Smooth muscle cell (in vitro differentiated cells): ENCODE measurements around the gene LRRC51. TPM values are rescaled to one million over a fixed set of nuclear protein-coding genes. Genes with fewer than 3 reads are reported as not detected.

ENCODE experiments used
- DNase-seq: peaks from one replicate; lab custom pipeline; 2025; ENCODE audit not compliant: unreplicated experiment; lab: John Stamatoyannopoulos, UW
- H2AFZ ChIP-seq: fragments of 200-600 bp; sonication (generic); 2 replicates; pipeline ENCODE4 v1.6.0; 2016; ENCODE audit warnings: antibody characterized with exemption, low read depth, mild to moderate bottlenecking
- H3F3A ChIP-seq: fragments of 200-600 bp; sonication (generic); 2 replicates; pipeline ENCODE4 v1.6.0; 2017; ENCODE audit warnings: antibody characterized with exemption, low read depth
- H3K27ac ChIP-seq: fragments of 200-600 bp; sonication (generic); 2 replicates; pipeline ENCODE4 v1.5.1; 2016; ENCODE audit warnings: low read depth, mild to moderate bottlenecking
- H3K27me3 ChIP-seq: fragments of 200-600 bp; sonication (generic); 2 replicates; pipeline ENCODE4 v1.6.1; 2016; ENCODE audit warnings: low read depth, mild to moderate bottlenecking
- H3K36me3 ChIP-seq: fragments of 200-600 bp; sonication (generic); 2 replicates; pipeline ENCODE4 v1.5.1; 2016; ENCODE audit warnings: low read depth
- H3K4me1 ChIP-seq: fragments of 200-600 bp; sonication (generic); 2 replicates; pipeline ENCODE4 v1.5.1; 2016; ENCODE audit warnings: low read depth
- H3K4me2 ChIP-seq: fragments of 200-600 bp; sonication (generic); 2 replicates; pipeline ENCODE4 v1.6.0; 2016; ENCODE audit warnings: mild to moderate bottlenecking
- H3K4me3 ChIP-seq: fragments of 200-600 bp; sonication (generic); 2 replicates; pipeline ENCODE4 v1.5.1; 2016; ENCODE audit warnings: mild to moderate bottlenecking
- H3K79me2 ChIP-seq: fragments of 200-600 bp; sonication (generic); 2 replicates; pipeline ENCODE4 v1.6.0; 2016; ENCODE audit warnings: low read depth, mild to moderate bottlenecking
- H3K9ac ChIP-seq: fragments of 200-600 bp; sonication (generic); 2 replicates; pipeline ENCODE4 v1.6.0; 2016; ENCODE audit warnings: low read depth
- H3K9me3 ChIP-seq: fragments of 200-600 bp; sonication (generic); replicated peaks from 2 replicates; pipeline ENCODE4 v1.5.1; 2016; ENCODE audit warnings: low read depth
- H4K20me1 ChIP-seq: fragments of 200-600 bp; sonication (generic); 2 replicates; pipeline ENCODE4 v1.6.0; 2016; ENCODE audit warnings: low read depth
- WGBS: methylation state at CpG from one replicate; pipeline ENCODE4 v1.1.7; 2016; ENCODE audit warnings: low lambda C conversion rate; 5-methylcytosine and 5-hydroxymethylcytosine counted together
- polyA plus RNA-seq: library from polyadenylated mRNA; unstranded; fragments of >200 nt; fragmentation: Nextera tagmentation; extraction: Ambion mirVana; gene quantifications from 2 replicates; pipeline ENCODE4 v1.2.1, GENCODE V29; 2016
- total RNA-seq: library from RNA; depleted of rRNA; stranded (reverse); fragments of >200 nt; gene quantifications from 2 replicates; pipeline ENCODE4 v1.2.3, GENCODE V29; 2014
- TF ChIP-seq, protein P1 (sequence below): fragments of 200-600 bp; sonication (generic); IDR thresholded peaks from 2 replicates; pipeline ENCODE4 v1.5.1; 2017; ENCODE audit warnings: borderline replicate concordance, mild to moderate bottlenecking, antibody characterized with exemption; ENCODE audit not compliant: insufficient read depth, poor library complexity, severe bottlenecking

The LRRC51 gene
- total and polyA plus RNA-seq, 2 experiments from 2014 or later, result 1.1 to 6.1 TPM

- DNase-seq, result no peak
- Histone ChIP-seq H3K27me3 (no peaks in the 10 kb centered on the region), H3F3A (no peaks in the 10 kb centered on the region), H3K4me3 (peak overlapping the region; percentile 84), H4K20me1 (no peaks in the 10 kb centered on the region), H3K4me1 (peaks cover 8% of the 10 kb centered on the region), H3K9me3 (no peaks in the 10 kb centered on the region), H3K79me2 (peaks cover 37% of the 10 kb centered on the region), H3K27ac (peak overlapping the region; percentile 90), H3K9ac (peak overlapping the region; percentile 96), H3K4me2 (peak overlapping the region; percentile 98), H3K36me3 (no peaks in the 10 kb centered on the region), H2AFZ (no peak overlapping the region)
- TF ChIP-seq, protein P1, sequence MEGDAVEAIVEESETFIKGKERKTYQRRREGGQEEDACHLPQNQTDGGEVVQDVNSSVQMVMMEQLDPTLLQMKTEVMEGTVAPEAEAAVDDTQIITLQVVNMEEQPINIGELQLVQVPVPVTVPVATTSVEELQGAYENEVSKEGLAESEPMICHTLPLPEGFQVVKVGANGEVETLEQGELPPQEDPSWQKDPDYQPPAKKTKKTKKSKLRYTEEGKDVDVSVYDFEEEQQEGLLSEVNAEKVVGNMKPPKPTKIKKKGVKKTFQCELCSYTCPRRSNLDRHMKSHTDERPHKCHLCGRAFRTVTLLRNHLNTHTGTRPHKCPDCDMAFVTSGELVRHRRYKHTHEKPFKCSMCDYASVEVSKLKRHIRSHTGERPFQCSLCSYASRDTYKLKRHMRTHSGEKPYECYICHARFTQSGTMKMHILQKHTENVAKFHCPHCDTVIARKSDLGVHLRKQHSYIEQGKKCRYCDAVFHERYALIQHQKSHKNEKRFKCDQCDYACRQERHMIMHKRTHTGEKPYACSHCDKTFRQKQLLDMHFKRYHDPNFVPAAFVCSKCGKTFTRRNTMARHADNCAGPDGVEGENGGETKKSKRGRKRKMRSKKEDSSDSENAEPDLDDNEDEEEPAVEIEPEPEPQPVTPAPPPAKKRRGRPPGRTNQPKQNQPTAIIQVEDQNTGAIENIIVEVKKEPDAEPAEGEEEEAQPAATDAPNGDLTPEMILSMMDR, result no peak
- 71% methylated on average over 4 of the region's 4 CpGs for WGBS
Observed at GRCh38 chr11:72102162-72102561, 21.5 kb downstream of the LRRC51 start.

DNA sequence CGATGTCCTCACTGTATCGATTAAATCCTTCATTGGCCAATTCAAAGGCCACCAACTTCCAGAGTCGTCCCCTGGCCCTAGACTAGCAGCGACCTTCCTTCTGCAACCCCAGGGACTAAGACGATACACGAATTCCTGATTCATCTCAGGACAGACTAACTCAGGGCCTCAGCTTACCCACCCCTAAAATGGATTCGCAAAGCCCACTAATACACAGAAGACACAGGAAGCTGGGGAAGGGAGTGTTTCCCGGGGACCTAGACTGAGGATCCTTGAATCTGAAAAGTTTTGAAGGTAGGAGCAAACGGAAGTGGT, 21.9 kb downstream of the LRRC51 start:
- H4K20me1 ChIP-seq, result no peaks in the 10 kb centered on the region
- TF ChIP-seq, protein P1, result no peak
- peak overlapping the region; percentile 84 for H3K4me3 ChIP-seq
- H3K27ac ChIP-seq, result peak overlapping the region; percentile 90
- peak overlapping the region; percentile 98 for H3K4me2 ChIP-seq
- no peaks in the 10 kb centered on the region for H3K36me3 ChIP-seq
- peak overlapping the region; percentile 49 for H2AFZ ChIP-seq
- H3K27me3 ChIP-seq, result no peaks in the 10 kb centered on the region
- H3K4me1 ChIP-seq, result peaks cover 8% of the 10 kb centered on the region
- no peak for DNase-seq
- 5% methylated on average over 9 of the region's 9 CpGs for WGBS
- H3K9ac ChIP-seq, result peak overlapping the region; percentile 96
- no peaks in the 10 kb centered on the region for H3F3A ChIP-seq
- H3K9me3 ChIP-seq, result no peaks in the 10 kb centered on the region
- H3K79me2 ChIP-seq, result peaks cover 37% of the 10 kb centered on the region

- 7% methylated on average over 44 of the region's 64 CpGs for WGBS
Observed at GRCh38 chr11:72102946-72103753, 22.5 kb downstream of the LRRC51 start, which contains the start of gene LAMTOR1. Gene LAMTOR1, minus strand, starts transcription at chr11:72103297. Its CDS starts 73 bp downstream, at chr11:72103224.

More at GRCh38 chr11:72102946-72103753, 22.5 kb downstream of the LRRC51 start, which contains the start of gene LAMTOR1:
- H2AFZ ChIP-seq, result peak within 1 kb of the TSS; percentile 49
- H3K4me2 ChIP-seq, result peak within 1 kb of the TSS; percentile 98
- no peaks in the 10 kb centered on the region for H3K9me3 ChIP-seq
- no peaks in the 10 kb centered on the region for H3K36me3 ChIP-seq
- H3K9ac ChIP-seq, result peak within 1 kb of the TSS; percentile 96
- TF ChIP-seq, protein P1, result peak; percentile 39
- peak within 1 kb of the TSS; percentile 84 for H3K4me3 ChIP-seq
- peaks cover 37% of the 10 kb centered on the region for H3K79me2 ChIP-seq
- H3K27me3 ChIP-seq, result no peaks in the 10 kb centered on the region
- no peaks in the 10 kb centered on the region for H4K20me1 ChIP-seq
- peak within 1 kb of the TSS; percentile 90 for H3K27ac ChIP-seq
- H3F3A ChIP-seq, result no peaks in the 10 kb centered on the region
- peak; percentile 94 for DNase-seq
- H3K4me1 ChIP-seq, result peaks cover 8% of the 10 kb centered on the region
